ENCODE measurements around the gene ADAMTS9. TPM values are rescaled to one million over a fixed set of nuclear protein-coding genes. Genes with fewer than 3 reads are reported as not detected.

Gene ADAMTS9
- total and polyA plus RNA-seq, 12 donors: 9.7 to 102 (median 18.6) TPM

GRCh38 chr3:64484289-64484992 is 203.4 kb downstream of the ADAMTS9 start:
- peak; percentile 73 to 96 (median 88) for TF ChIP-seq CTCF (IDR thresholded peaks at IDR 0.05)
- no peaks in the 10 kb centered on the region for H3K36me3 ChIP-seq
- ATAC-seq (peak; percentile 89 to 95 (median 92)), DNase-seq (peak; percentile 73 to 80)
- H3K9me3 ChIP-seq: no peaks in the 10 kb centered on the region
- intact Hi-C loops (cut with DNase I): loop anchor here in 7 of 10 donors (1.0 to 10.0 kb wide), 10 partner anchors 80 to 1987 kb away; partner anchors contain the start of gene PSMD6 (in 1 of the 7)
- H3K4me1 ChIP-seq: peaks cover 0 to 18% (median 0%) of the 10 kb centered on the region in 9 donors
- no peak overlapping the region for H3K4me3 ChIP-seq
- no peak overlapping the region for H3K27ac ChIP-seq
- H3K27me3 ChIP-seq: peaks cover 0 to 16% (median 4%) of the 10 kb centered on the region in 7 donors
- 15 to 25% methylated on average over 4 of the region's 4 CpGs for WGBS, 2 donors

GRCh38 chr3:64483467-64483866 is 204.3 kb downstream of the ADAMTS9 start:
- intact Hi-C loops (cut with DNase I): loop anchor here in 9 of 10 donors (2.0 to 10.0 kb wide), 7 partner anchors 79 to 1986 kb away; no protein-coding TSS in a partner anchor
- DNase-seq (no peak), ATAC-seq (no peak)
- Histone ChIP-seq H3K4me1 (peaks cover 0 to 9% (median 0%) of the 10 kb centered on the region in 9 donors), H3K27me3 (peaks cover 0 to 7% (median 0%) of the 10 kb centered on the region in 7 donors), H3K9me3 (no peaks in the 10 kb centered on the region), H3K36me3 (no peaks in the 10 kb centered on the region), H3K27ac (no peak overlapping the region), H3K4me3 (no peak overlapping the region)
- 87 to 94% methylated on average over 2 of the region's 2 CpGs for WGBS, 2 donors
- TF ChIP-seq CTCF (IDR thresholded peaks at IDR 0.05): no peak

GRCh38 chr3:64475037-64475436 is 212.8 kb downstream of the ADAMTS9 start:
- H3K27ac ChIP-seq: no peak overlapping the region
- H3K4me1 ChIP-seq: no peaks in the 10 kb centered on the region
- no peaks in the 10 kb centered on the region for H3K36me3 ChIP-seq
- TF ChIP-seq CTCF (IDR thresholded peaks at IDR 0.05): no peak
- WGBS, 2 donors: 96 to 100% methylated on average over 1 of the region's 1 CpG
- intact Hi-C loops (cut with DNase I): no loop called here
- DNase-seq (no peak), ATAC-seq (no peak)
- no peaks in the 10 kb centered on the region for H3K9me3 ChIP-seq
- H3K4me3 ChIP-seq: no peak overlapping the region
- peaks cover 0 to 12% (median 0%) of the 10 kb centered on the region in 7 donors for H3K27me3 ChIP-seq

GRCh38 chr3:64473466-64473865 is 214.3 kb downstream of the ADAMTS9 start:
- Histone ChIP-seq H3K9me3 (no peaks in the 10 kb centered on the region), H3K36me3 (no peaks in the 10 kb centered on the region), H3K27me3 (peaks cover 0 to 12% (median 0%) of the 10 kb centered on the region in 7 donors), H3K4me3 (no peak overlapping the region), H3K27ac (no peak overlapping the region), H3K4me1 (no peaks in the 10 kb centered on the region)
- 87 to 88% methylated on average over 1 of the region's 1 CpG for whole genome bisulfite sequencing, 2 donors
- no peak for DNase-seq
- intact Hi-C loops (cut with DNase I): no loop called here
- no peak for ATAC-seq
- TF ChIP-seq CTCF (IDR thresholded peaks at IDR 0.05): no peak
